ENCODE results near the gene GBA2. TPM values are rescaled to one million over a fixed set of nuclear protein-coding genes. Genes with fewer than 3 reads are reported as not detected.

The GBA2 gene
- total RNA-seq, 1 experiment from 2014 or later = 63.6 TPM

DNA sequence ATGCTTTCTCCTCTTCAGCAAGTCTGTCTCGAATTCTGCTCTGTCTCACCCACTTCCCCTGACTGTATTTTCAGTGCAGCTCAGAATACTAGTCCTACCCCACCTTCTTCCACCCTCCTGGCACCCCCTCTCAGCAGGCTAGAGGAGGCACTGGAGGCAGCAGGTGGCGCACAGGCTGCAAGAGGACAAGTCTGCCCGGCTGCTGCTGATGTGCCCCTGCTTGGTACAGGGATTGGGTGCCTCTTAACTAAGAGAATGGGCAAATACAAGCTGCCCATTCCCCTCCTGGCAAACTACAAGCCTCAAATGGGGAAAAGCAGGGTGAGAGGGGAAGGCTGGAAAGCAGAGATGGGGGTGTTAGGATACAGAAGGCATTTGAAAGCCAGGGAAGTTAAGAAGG is 22.1 kb downstream of the GBA2 start:
- H3K9me2 ChIP-seq (ENCODE audit: insufficient read depth) = no peaks in the 10 kb centered on the region
- POLR2A ChIA-PET = no interaction called here
- no peak overlapping the region for H3K4me3 ChIP-seq (replicated peaks in 1 of 2; ENCODE audit: low read depth in 1 of 2, low read length in 2 of 2)
- H2AFZ ChIP-seq (ENCODE audit: low read depth, low read length, poor library complexity, severe bottlenecking) = no peak overlapping the region
- no peak overlapping the region for H3K9ac ChIP-seq (ENCODE audit: low read length)
- TF ChIP-seq SP1 (IDR thresholded peaks at IDR 0.05; ENCODE audit: low read depth) (no peak), FOSL1 (IDR thresholded peaks at IDR 0.05; ENCODE audit: low read depth) (no peak), SIN3A (IDR thresholded peaks at IDR 0.05; ENCODE audit: low read depth) (no peak), JUND (IDR thresholded peaks at IDR 0.05) (no peak), EGR1 (IDR thresholded peaks at IDR 0.05; ENCODE audit: low read depth) (no peak), TCF7L2 (IDR thresholded peaks at IDR 0.05; ENCODE audit: borderline replicate concordance, extremely low read depth, insufficient read depth, insufficient read length) (no peak), POLR2A (IDR thresholded peaks at IDR 0.05; ENCODE audit: borderline replicate concordance, extremely low read depth, insufficient read depth, insufficient read length) (no peak), RAD21 (IDR thresholded peaks at IDR 0.05; ENCODE audit: low read depth) (no peak), CBX3 (IDR thresholded peaks at IDR 0.05; ENCODE audit: low read depth) (no peak), CEBPB (IDR thresholded peaks at IDR 0.05; ENCODE audit: low read depth) (no peak), ZFX (IDR thresholded peaks at IDR 0.05) (no peak), EZH2phosphoT487 (IDR thresholded peaks at IDR 0.05; ENCODE audit: borderline replicate concordance) (no peak), YY1 (IDR thresholded peaks at IDR 0.05; ENCODE audit: extremely low read depth, insufficient replicate concordance, low read depth, low read length) (no peak), SRF (IDR thresholded peaks at IDR 0.05; ENCODE audit: low read depth) (no peak), POLR2AphosphoS5 (IDR thresholded peaks at IDR 0.05; ENCODE audit: low read depth, low read length) (no peak), ZNF274 (IDR thresholded peaks at IDR 0.05; ENCODE audit: low read depth, low read length) (no peak)
- TF ChIP-seq, protein P1, sequence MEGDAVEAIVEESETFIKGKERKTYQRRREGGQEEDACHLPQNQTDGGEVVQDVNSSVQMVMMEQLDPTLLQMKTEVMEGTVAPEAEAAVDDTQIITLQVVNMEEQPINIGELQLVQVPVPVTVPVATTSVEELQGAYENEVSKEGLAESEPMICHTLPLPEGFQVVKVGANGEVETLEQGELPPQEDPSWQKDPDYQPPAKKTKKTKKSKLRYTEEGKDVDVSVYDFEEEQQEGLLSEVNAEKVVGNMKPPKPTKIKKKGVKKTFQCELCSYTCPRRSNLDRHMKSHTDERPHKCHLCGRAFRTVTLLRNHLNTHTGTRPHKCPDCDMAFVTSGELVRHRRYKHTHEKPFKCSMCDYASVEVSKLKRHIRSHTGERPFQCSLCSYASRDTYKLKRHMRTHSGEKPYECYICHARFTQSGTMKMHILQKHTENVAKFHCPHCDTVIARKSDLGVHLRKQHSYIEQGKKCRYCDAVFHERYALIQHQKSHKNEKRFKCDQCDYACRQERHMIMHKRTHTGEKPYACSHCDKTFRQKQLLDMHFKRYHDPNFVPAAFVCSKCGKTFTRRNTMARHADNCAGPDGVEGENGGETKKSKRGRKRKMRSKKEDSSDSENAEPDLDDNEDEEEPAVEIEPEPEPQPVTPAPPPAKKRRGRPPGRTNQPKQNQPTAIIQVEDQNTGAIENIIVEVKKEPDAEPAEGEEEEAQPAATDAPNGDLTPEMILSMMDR (IDR thresholded peaks at IDR 0.05 in 2 of 3, conservative IDR thresholded peaks at IDR 0.05 in 1 of 3; ENCODE audit: borderline replicate concordance in 1 of 3, insufficient read depth in 1 of 3, low read depth in 2 of 3, low read length in 2 of 3) = no peak
- TF ChIP-seq, protein P2, sequence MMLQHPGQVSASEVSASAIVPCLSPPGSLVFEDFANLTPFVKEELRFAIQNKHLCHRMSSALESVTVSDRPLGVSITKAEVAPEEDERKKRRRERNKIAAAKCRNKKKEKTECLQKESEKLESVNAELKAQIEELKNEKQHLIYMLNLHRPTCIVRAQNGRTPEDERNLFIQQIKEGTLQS (IDR thresholded peaks at IDR 0.05) = no peak
- TF ChIP-seq, protein P3, sequence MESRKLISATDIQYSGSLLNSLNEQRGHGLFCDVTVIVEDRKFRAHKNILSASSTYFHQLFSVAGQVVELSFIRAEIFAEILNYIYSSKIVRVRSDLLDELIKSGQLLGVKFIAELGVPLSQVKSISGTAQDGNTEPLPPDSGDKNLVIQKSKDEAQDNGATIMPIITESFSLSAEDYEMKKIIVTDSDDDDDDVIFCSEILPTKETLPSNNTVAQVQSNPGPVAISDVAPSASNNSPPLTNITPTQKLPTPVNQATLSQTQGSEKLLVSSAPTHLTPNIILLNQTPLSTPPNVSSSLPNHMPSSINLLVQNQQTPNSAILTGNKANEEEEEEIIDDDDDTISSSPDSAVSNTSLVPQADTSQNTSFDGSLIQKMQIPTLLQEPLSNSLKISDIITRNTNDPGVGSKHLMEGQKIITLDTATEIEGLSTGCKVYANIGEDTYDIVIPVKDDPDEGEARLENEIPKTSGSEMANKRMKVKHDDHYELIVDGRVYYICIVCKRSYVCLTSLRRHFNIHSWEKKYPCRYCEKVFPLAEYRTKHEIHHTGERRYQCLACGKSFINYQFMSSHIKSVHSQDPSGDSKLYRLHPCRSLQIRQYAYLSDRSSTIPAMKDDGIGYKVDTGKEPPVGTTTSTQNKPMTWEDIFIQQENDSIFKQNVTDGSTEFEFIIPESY (IDR thresholded peaks at IDR 0.05; ENCODE audit: extremely low read depth, insufficient replicate concordance, low read length) = no peak
- TF ChIP-seq, protein P4, sequence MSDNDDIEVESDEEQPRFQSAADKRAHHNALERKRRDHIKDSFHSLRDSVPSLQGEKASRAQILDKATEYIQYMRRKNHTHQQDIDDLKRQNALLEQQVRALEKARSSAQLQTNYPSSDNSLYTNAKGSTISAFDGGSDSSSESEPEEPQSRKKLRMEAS (IDR thresholded peaks at IDR 0.05) = no peak
- H3K27ac ChIP-seq (ENCODE audit: low read depth, low read length) = no peak overlapping the region
- H3K36me3 ChIP-seq (ENCODE audit: control insufficient read depth in 1 of 2, insufficient read depth in 2 of 2, low read length in 2 of 2) = peaks cover 24 to 32% of the 10 kb centered on the region in 2 experiments; a peak in 3 of 4 replicates
- H3K4me2 ChIP-seq (ENCODE audit: low read length) = no peak overlapping the region
- CTCF ChIA-PET = interaction anchor here (1.5 to 2.0 kb wide), 2 partner anchors 30 to 69 kb away, joined by 3 to 5 read pairs; no protein-coding TSS in a partner anchor
- DNase-seq (ENCODE audit: low read depth, low spot score) (no peak), ATAC-seq (0 out of 2 replicates have a peak, but pooled peaks have one; percentile 13)
- no peaks in the 10 kb centered on the region for H3K9me3 ChIP-seq (ENCODE audit: control insufficient read depth in 1 of 2, insufficient read depth in 1 of 2, low read depth in 1 of 2, low read length in 2 of 2)
- no peaks in the 10 kb centered on the region for H3K27me3 ChIP-seq (ENCODE audit: insufficient read depth, low read length)
- H3K79me2 ChIP-seq (ENCODE audit: insufficient read depth, low read length) = peaks cover 58% of the 10 kb centered on the region
- no TSS peak for BruUV-seq (replicated peaks)
- peaks cover 12 to 22% of the 10 kb centered on the region in 2 experiments; a peak in 3 of 4 replicates for H3K4me1 ChIP-seq (ENCODE audit: control insufficient read depth in 1 of 2, insufficient read depth in 2 of 2, low read length in 2 of 2)
- RAD21 ChIA-PET (ENCODE audit: low non-redundant PET in 1 of 2, low total read pairs in 2 of 2, uncharacterized antibody in 2 of 2, unreplicated experiment in 2 of 2) = no interaction called here
- intact Hi-C loops (cut with micrococcal nuclease) = loop anchor here (5.0 kb wide), 1 partner anchor 35 kb away; no protein-coding TSS in a partner anchor
- no peaks in the 10 kb centered on the region for H4K20me1 ChIP-seq (ENCODE audit: insufficient read depth)
